Stimulated activated CD8-positive, alpha-beta memory T cell treated with anti-CD3 and anti-CD28 coated beads, Interleukin-4, amount 100 ng/mL, for 4 hours (primary cell): Measurements from ENCODE around the gene TMEM131L.
"Not testable (repeated sequence)": the region's sequence is repeated elsewhere in the genome, so short reads cannot be mapped to it uniquely, and the experiment has no call there.

Experiments
- DNase-seq, 2 donors: peaks; one replicate each; pipeline ENCODE4 v3.0.0-alpha.2; 2020; ENCODE audit warnings: low read depth in 2 of 2, low spot score in 1 of 2

The TMEM131L gene

GRCh38 chr4:153502584-153502983 is 36.4 kb downstream of the TMEM131L start:
- no peak for DNase-seq

- DNase-seq, result no peak
These were observed 40.5 kb downstream of the TMEM131L start for GRCh38 chr4:153506341-153507309.

- DNase-seq, result no peak
These were observed 41.3 kb downstream of the TMEM131L start for GRCh38 chr4:153507310-153508073.

- DNase-seq, result not testable (repeated sequence)
These were observed 43.1 kb downstream of the TMEM131L start for GRCh38 chr4:153509212-153509611.

GRCh38 chr4:153509724-153510123 is 43.6 kb downstream of the TMEM131L start:
- DNase-seq, result no peak

- no peak for DNase-seq
These were observed 44.3 kb downstream of the TMEM131L start for GRCh38 chr4:153510252-153511001.

GRCh38 chr4:153511104-153511503 is 44.9 kb downstream of the TMEM131L start:
- no peak for DNase-seq

- no peak for DNase-seq
These were observed 46.1 kb downstream of the TMEM131L start for GRCh38 chr4:153512162-153512852.

GRCh38 chr4:153512952-153513500 is 46.9 kb downstream of the TMEM131L start:
- DNase-seq, result no peak

- DNase-seq, result no peak
These were observed 47.4 kb downstream of the TMEM131L start for GRCh38 chr4:153513596-153513995.

GRCh38 chr4:153514001-153514526 is 47.9 kb downstream of the TMEM131L start:
- no peak for DNase-seq

GRCh38 chr4:153514688-153515426 is 48.7 kb downstream of the TMEM131L start:
- no peak for DNase-seq

GRCh38 chr4:153517159-153517558 is 51.0 kb downstream of the TMEM131L start:
- DNase-seq, result no peak

- no peak for DNase-seq
These were observed 51.8 kb downstream of the TMEM131L start for GRCh38 chr4:153518001-153518400.

GRCh38 chr4:153518637-153519389 is 52.7 kb downstream of the TMEM131L start:
- DNase-seq, result no peak

GRCh38 chr4:153519687-153520086 is 53.5 kb downstream of the TMEM131L start:
- DNase-seq, result no peak

GRCh38 chr4:153520227-153520626 is 54.1 kb downstream of the TMEM131L start:
- DNase-seq, result no peak

GRCh38 chr4:153520801-153521329 is 54.7 kb downstream of the TMEM131L start:
- DNase-seq, result no peak
